ENCODE measurements around the gene CTDP1. TPM values are rescaled to one million over a fixed set of nuclear protein-coding genes. Genes with fewer than 3 reads are reported as not detected.

The CTDP1 gene
- polyA plus RNA-seq, 1 donor: 10.7 TPM

- no peak for DNase-seq
Measured at GRCh38 chr18:79643054-79643984, 36.3 kb upstream of the CTDP1 start.

- DNase-seq: peak; percentile 32
Measured at GRCh38 chr18:79644006-79644665, 35.5 kb upstream of the CTDP1 start.

- no peak for DNase-seq
Measured at GRCh38 chr18:79644666-79645057, 34.9 kb upstream of the CTDP1 start.

- DNase-seq: no peak
Measured at GRCh38 chr18:79645291-79645983, 34.2 kb upstream of the CTDP1 start.

- DNase-seq: no peak
Measured at GRCh38 chr18:79647307-79647706, 32.3 kb upstream of the CTDP1 start.

- no peak for DNase-seq
Measured at GRCh38 chr18:79650959-79651358, 28.6 kb upstream of the CTDP1 start.

- DNase-seq: no peak
Measured at GRCh38 chr18:79657342-79657996, 22.1 kb upstream of the CTDP1 start.

GRCh38 chr18:79658366-79658765 is 21.2 kb upstream of the CTDP1 start:
- no peak for DNase-seq

GRCh38 chr18:79659733-79660132 is 19.9 kb upstream of the CTDP1 start:
- no peak for DNase-seq

- no peak for DNase-seq
Measured at GRCh38 chr18:79662034-79662433, 17.6 kb upstream of the CTDP1 start.

GRCh38 chr18:79662439-79662838 is 17.2 kb upstream of the CTDP1 start:
- no peak for DNase-seq

- DNase-seq: no peak
Measured at GRCh38 chr18:79664525-79665125, 15.0 kb upstream of the CTDP1 start.

- no peak for DNase-seq
Measured at GRCh38 chr18:79668203-79668602, 11.4 kb upstream of the CTDP1 start.

GRCh38 chr18:79672490-79673276 is 6.9 kb upstream of the CTDP1 start:
- DNase-seq: no peak

- DNase-seq: no peak
Measured at GRCh38 chr18:79677221-79677620, 2.4 kb upstream of the CTDP1 start.

GRCh38 chr18:79677840-79678239 is 1.8 kb upstream of the CTDP1 start:
- no peak for DNase-seq

GRCh38 chr18:79678665-79679551 is 695 bp upstream of the CTDP1 start:
- DNase-seq: peak; percentile 98

- no peak for DNase-seq
Measured at GRCh38 chr18:79680100-79680879, 687 bp downstream of the CTDP1 start.

GRCh38 chr18:79680891-79681339 is 1.3 kb downstream of the CTDP1 start:
- DNase-seq: no peak

Measured in left kidney (tissue), 2 donors.